Measurements from ENCODE around the gene SHROOM3.

SHROOM3 gene

DNA sequence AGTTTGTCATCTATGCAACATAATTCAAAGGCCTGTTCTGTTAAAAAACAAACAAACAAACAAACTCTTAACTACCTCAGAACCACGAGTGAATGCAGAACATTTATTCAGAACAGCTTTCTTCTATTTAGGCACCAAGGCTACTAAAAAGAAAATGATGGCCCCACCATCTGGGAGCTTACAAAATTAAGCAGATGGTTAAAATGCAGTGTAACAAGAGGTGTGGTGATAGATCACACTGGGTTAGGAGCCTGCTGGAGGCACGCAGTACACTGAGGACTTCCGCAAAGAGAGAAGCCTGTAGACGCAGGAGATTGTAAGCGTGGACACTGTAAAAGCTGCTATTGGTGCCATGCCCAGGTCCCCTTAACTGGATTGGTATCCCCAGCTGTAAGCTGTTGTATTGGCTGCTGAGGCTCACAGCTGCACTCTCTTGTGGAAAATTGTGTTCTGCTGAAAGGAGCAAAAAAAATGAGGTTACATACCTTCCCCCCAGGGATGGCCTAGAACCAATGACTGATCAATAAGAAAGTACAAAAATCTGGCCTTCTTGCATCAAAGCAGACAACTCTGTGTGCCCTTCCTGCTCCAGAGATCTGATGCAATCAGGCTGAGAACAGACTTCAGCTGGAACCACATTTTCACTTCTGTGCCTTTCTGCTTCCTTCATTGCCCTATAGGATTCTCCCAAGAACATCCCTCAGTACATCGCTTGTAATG, 60.0 kb downstream of the SHROOM3 start:
- no peak for DNase-seq

DNA sequence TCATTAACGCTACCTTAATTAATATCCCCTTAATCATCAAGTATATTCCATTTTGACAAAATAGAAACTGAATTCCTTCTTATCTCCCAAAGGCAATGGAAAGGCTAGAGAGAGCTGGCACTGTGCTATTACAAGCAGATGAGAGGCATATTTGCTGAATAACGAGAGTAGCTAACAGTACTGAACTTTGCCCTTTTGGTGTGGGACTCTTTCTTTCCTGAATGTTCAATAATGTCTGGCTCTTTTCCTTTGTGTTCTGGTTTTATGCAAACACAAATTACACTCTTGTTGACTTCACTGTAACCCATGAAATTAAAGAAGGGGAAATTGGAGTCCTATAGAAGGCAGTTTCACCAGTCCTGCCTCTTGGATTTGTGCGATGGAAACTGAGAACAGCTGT, 63.5 kb downstream of the SHROOM3 start:
- no peak for DNase-seq

DNA sequence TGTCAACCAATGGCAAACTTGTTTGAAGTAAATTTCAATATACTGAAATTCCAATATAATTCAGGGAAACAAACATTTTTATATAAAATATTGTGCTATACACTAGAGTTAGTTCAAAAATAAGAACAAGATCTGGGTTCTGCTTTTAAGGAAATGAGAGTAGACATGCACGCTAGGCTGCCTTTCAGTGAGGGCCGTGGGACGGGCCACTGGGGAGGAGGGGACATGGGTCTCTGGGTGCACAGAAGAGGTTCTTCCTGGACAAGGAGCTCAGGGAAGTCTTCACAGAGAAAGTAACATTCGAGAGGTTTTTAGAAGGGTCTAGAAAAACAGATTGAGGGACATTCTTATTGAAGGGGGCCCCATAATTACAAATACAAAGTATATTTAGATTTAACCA, 64.4 kb downstream of the SHROOM3 start:
- DNase-seq, result no peak

DNA sequence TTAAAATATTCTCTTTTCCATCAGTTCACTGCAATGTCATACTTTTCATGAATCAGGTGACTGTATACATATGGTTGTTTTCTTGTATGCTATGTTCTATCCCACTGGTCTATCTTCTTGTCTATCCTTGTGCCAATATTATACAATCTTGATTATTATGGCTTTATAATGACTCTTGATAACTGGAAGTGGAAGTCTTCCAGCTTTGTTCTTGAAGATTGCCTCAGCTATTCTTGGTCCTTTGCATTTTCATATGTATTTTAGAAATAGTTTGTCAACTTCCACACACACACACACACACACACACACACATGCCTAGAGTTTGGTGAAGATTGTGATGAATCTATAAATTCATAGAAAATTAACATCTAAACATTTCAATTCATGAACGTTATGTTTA, 67.9 kb downstream of the SHROOM3 start:
- no peak for DNase-seq

DNA sequence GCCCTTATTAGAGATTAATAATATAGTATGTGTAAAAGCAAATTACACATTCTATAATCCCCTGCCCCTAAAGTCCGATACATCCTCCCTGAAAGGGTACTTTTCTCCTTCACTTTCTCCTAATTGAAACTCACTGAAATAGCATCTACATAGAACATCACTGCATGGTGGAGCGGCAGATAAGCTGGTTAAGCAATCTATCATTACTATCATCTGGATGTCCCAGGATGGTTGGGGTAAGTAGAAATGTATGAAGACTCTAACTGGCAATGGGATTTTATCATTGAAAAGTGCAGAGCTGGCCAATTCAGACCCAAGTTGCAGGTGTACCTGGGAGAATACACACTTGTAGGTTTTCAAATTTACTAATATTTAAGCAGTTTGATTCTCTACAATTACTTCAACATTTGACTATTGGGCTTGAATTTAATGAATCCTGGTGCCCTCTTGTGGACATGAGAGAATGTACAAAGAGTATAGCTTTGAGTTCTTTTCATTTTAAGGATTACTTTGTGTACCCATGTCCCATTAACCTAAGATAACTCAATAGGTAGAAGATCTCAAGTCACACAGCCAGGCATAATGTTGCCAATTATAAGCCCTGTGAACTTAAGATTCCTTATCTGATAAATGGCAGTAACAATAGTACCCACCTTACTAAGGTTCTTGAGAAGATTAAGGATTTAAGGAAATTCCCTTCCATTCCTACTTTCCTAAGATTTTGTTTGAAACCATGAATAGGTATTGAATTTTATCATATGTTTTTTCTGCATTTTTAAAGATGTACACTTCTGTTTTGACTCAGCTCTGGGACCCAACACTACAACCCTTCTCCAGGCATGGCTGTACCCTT, 69.8 kb downstream of the SHROOM3 start:
- DNase-seq, result peak in 1 of 2 donors; percentile 9

DNA sequence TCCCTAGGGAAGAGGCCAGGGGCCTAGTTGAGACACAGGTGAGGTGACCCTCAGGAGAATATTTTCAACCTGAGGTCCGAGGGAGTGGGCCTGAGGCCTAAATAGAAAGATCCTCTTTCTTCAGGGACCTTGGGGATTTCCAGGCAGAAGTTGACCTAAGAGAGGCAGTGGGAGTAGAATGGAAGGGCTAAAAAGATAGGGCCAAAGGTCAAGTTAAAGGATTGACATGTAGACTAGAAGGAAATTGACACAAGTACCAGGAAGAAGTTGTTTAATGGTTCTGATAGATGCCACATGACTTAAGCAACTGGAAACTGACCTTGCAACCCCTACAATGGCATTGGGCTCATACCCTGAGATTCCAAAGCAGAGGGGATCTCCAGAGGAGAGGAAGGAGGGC, 76.9 kb downstream of the SHROOM3 start:
- DNase-seq, result no peak

DNA sequence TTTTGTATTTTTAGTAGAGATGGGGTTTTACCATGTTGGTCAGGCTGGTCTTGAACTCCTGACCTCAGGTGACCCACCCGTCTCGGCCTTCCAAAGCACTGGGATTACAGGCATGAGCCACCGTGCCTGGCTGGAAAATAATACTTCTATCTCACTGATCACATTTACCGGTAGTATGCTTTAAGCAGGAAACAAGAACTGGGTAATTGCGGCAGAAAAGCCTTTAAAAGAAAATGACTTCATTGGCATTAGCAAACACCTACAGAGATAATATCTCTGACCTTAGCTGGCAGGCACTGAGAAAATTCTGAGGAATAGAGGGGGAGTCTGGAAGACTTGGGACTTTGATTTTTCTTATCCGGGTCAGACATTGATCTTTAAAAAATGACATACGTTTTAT, 78.5 kb downstream of the SHROOM3 start:
- DNase-seq, result no peak

DNA sequence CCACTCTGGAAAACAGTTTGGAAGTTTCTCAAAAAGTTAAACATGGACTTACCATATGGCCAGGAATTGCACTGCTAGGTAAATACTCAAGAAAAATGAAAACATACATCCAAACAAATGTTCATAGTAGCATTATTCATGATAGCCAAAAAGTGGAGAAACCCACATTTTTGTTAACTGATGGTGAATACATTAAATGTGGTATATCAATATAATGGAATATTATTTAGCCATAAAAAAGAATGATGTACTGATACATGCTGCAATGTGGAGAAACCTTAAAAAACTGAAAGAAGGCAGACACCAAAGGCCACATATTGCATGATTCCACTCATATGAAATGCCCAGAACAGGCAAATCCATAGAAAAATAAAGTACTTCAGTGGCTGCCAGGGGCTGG, 79.1 kb downstream of the SHROOM3 start:
- no peak for DNase-seq

DNA sequence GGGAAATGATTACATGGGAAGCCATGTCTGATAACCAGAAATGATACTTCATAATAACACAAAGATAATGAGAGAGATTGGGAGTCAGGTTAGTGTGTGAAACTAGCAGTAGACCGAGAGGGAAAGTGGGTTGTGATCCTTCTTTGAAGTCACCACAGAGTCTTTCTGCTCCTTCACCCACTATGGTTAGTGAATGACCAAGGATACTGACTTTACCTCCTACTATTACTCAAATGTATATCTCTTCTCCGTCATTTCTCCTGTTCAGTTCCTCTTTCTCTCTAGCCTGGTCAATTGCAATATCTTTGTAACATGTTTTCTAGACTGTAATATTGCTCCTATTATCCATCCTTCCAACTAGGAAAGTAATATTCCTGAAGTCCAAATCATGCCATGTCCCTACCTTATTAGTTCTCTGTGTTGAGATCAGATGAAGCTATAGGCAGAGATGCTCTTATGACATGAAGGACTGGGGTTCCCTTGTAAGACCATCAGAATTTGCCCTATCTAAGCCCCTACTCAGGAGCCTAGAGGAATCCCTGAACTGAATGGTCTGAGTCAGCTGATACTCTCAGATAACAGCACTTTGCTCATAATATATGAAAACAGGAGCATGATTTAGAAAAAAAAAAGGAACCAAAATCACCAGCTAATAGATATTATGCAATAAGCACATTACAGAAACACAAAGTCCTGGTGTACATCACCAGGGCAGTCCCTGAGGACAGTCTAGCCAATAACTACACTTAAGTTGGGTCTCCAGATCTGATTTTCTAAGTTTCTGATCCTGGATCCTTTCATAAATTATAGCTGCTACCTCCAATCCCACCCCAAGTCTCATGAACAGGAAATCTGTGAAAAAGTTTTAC, 81.2 kb downstream of the SHROOM3 start:
- no peak for DNase-seq

DNA sequence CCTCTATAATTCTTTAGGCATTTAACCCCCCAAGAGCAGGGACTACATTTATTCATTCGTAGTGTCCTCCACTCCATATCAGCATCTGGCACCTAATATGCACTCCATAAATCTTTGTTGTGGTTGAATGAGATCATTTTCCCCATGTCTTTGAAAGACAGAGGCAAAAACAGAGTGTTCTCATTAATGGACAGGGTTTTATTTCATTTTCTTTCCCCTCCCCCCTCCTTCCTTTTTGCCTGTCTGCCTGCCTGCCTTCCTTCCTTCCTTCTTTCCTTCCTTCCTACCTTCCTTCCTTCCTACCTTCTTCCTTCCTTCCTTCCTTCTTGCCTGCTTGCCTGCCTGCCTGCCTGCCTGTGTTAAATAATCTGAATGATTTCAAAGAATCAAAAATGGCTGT, 83.2 kb downstream of the SHROOM3 start:
- DNase-seq, result no peak

DNA sequence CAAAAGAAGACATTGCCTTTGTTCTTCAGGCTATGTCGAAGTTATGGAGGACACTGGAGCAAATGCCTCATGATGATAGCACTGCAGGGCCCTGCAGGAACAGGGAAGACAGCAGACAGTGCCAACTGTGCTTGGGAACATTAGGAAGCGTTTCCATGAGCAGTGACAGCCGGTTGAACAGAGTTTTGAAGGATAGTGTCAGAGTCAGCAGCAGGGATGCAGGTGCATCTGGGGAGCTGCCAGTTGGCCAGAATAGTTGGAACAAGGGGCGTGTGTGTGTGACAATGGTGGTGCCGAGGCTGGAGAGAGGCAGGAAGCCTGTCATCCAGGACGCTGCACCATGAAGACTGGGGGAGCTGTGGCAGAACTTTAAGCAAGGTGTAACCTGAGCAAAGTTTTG, 88.6 kb downstream of the SHROOM3 start:
- DNase-seq, result no peak

DNA sequence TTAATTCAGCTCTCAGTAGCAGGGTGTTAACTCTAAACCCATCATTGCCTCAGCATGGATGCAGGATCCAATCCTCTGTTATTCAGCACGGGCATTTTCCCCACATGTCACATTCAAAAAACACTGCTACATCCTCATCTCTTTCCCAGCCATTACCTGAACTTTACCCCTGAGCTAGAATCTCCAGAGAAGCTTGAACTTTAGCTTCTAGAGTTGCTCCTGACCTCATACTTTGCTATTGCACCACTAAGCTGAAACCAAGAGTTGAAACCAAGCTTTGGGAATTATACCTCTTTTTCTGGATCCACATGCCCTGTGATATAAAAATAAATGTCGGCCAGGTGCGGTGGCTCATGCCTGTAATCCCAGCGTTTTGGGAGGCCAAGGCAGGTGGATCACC, 90.7 kb downstream of the SHROOM3 start:
- no peak for DNase-seq

DNA sequence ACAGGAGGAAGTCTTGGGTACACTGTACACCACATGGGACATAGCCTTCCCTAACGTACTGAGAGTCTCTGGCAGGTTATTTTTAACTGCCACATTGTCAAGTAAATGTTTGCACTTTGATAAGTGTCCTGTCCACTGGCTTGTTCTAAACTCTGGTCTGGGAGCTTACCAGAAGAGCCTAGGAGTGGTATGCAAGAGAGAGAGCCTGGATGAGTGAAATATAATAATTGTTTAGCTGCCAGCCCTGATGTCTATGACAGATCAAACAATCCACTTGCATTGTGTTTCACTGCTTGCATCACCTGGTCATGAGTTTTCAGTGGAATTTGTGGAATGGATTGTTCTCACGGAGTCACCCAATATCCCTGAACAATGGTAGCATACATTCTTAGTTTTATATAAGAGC, 91.6 kb downstream of the SHROOM3 start:
- DNase-seq, result no peak

DNA sequence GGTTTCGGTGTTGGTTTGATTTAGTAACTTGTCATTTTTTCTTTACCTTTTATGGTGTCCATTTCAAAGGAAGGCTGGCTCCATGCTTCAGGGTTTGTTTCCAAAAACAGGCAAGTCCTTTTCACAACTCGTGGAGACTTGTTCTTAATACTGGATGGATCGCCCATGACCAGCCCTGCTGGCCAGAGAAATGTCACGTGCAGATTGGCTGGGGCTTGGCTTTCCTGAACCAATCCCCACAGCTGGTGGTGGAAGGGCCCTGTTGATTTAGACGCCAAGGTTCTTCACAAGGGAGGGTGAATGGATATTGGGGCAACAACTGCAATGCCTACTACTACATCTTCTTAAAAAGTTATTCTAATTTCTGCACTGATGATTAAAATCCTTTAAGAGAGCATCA, 92.6 kb downstream of the SHROOM3 start:
- DNase-seq, result no peak

DNA sequence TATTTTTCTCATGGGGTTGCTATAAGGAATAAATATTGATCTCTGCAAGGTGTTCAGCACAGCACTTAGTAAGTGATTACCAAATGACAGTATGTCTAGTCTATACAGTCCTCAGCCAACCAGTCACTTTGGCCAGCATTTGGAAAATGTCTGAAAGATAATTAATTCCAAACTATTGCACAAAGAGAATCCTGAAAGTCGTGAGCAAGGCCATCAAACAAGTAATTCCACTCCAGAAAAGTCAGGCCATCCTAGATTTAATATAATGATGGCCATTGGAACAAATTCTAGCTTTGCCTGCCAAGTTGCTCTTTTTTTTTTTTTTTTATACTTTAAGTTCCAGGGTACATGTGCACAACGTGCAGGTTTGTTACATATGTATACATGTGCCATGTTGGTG, 96.6 kb downstream of the SHROOM3 start:
- no peak for DNase-seq

DNA sequence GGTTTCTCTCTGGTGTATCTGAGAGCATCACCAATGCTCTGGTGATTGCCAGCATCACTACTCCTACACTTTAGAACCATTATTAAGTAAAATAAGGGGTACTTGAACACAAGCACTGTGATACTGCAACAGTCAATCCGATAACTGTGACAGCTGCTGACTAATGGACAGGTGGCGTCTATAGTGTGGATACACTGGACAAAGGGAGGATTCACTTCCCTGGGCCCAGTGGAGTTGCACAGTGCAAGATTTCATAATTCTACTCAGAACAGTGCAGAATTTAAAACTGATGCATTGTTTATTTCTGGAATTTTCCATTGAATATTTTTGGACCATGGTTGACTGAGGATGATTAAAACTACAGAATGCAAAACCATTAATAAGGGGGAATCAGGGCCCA, 97.8 kb downstream of the SHROOM3 start:
- DNase-seq, result no peak

DNA sequence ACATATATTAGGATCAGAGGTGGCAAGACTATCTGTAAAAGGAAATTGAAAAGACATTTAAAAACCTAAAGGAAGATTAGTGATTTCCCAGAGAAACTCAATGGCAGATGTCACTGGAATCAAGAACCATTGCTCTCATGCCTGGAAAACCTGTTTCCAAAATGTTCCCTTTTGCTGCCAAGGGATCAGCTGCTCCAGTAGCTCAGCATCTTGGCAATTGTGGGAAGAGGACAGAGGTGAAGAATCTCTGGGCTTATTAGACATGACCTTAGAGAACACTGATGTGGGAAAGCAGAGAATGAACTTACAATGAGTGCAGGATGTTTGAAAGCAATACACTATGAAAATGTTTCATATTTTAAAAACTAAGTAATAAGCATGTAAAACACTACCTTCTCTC, 98.3 kb downstream of the SHROOM3 start:
- peak in 1 of 2 donors; percentile 2 for DNase-seq

DNA sequence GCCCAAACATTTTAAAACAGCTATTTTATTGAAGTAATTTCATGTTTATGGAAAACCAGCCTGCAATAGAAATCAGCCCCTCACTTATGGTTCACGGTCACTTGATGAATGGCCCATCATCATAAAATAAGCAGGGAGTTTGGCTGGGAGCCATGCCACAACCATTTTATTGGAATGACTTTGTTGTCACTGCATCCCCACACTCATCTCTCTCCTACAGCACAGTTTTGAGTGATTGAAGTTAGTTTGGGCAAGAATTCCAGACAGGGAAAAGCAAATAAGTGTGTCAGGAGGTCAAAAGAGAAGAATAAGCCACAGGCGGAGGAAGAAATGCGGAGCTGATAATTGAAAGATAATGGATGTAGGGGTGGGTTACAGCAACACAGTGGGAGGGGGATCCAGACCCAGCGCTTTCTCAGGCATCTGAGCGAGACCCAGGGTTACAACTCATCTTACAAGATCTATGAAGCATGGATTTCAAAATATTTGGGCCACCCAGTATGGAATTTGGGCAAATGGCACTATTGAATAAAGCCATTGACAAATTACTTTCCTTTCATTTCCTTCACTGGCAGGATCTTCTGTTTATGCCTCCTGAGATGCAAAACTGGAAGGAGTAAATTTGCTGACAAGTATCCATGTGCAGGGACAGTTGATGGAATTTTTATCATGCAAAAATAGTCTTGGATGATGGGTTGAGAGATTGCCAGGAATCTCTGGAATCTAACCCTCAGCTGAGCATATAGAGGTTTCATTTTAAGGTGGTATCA, 100.8 kb downstream of the SHROOM3 start:
- no peak for DNase-seq

DNA sequence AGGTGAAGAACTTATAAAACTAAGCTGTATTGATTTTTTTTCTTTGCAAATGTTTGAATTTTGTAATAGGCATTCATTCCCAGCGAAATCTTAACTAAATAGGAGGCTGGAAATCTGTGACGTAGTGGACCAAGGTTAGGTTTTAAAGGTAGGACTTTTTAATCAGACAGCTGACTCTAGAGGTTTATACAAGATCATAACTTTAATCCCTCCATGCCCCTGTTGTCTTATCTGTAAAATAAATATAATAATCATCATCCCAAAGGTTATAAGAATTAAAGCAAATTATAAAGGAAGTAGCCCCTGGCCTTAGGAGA, 101.3 kb downstream of the SHROOM3 start:
- DNase-seq, result no peak

DNA sequence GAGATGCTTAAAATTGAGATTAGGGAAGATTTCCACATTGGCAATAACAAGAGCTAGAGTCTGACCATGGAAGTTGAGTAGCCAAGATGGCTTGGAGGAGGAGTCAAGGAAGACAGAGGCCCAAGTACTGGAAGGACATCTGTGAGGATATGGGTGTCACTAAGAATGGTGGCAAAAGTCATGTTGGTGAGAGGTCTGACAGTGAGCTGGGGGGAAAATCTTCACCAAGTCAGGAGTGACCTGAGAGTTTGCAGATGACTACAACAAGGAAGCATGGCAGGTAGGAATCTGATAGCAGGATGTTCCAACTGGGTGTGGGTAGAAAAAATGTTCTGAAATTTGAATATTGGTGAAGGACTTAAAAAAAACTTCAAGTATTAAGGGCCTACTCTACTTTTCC, 103.3 kb downstream of the SHROOM3 start:
- DNase-seq, result no peak

DNA sequence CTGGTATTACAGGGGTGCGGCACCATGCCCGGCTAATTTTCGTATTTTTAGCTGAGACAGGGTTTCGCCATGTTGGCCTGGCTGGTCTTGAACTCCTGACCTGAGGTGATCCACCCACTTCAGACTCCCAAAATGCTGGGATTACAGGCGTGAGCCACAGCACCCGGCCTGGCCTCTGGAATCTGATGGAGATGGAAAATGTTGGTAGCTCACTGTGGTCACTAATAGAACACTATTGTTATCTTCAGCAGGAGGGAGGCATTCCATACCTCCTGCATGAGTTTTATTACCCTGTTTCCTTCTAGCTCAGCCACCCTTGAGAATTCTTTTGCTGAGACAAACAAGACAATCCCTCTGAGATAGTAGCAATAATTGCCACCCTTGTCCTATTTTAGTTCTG, 105.0 kb downstream of the SHROOM3 start:
- no peak for DNase-seq

DNA sequence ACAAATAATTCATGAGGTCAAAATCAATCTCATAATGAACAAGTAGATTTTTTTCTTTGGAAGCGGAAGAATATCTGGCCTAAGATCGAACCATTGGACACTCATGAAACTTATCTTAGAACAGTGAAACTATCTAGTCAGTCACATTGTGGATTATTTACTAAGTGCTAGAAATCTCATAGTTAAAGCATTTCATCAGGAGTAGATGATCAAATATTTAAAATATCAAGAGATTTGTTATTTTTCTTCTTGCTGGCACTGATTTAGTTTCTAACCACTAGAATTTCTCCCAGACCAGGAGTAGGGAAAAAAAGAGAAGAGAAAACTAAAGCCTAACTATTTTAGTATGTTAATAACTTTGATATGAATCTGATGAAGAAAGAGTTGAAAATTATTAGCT, 105.5 kb downstream of the SHROOM3 start:
- no peak for DNase-seq

DNA sequence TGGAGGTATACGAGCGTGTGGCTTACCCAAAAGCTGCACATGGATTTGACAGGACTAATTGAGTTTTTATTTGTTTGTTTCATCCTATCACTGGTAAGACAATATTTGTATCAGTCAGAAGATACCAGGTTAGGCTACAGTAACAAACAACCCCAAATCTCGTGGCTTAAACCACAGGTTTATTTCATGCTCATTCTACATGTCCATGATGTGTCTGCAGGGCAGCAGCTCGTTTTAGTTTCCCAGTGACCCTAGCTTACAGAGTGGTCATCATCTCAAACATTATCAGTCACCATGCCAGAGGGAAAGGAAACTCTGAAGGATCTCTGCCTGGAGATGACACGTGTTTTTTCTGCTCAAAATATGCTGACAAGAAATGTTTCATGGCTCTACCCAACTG, 108.3 kb downstream of the SHROOM3 start:
- no peak for DNase-seq
